CD4-positive, alpha-beta memory T cell (primary cell): Measurements from ENCODE around the gene ACACA. TPM values are rescaled to one million over a fixed set of nuclear protein-coding genes. Genes with fewer than 3 reads are reported as not detected.

ENCODE experiments used
- CTCF ChIA-PET: fragments of 350-600 bp; sonication (Branson Sonifier 250); formaldehyde crosslinking; loops from one replicate; lab custom pipeline; 2021; ENCODE audit warnings: inconsistent platforms; ENCODE audit not compliant: partially characterized antibody; lab: Charles Lee
- POLR2A ChIA-PET: fragments of 350-600 bp; sonication (Branson Sonifier 250); formaldehyde crosslinking; loops from one replicate; lab custom pipeline; 2021; ENCODE audit not compliant: partially characterized antibody; lab: Charles Lee
- DNase-seq, 5 donors: peaks; one replicate each; pipeline versions ENCODE4 v3.0.0 to v3.0.0-alpha.2; 2020 to 2022; ENCODE audit warnings: mixed read lengths in 1 of 5
- H3K27ac ChIP-seq: one replicate; pipeline ENCODE4 v1.7.0; 2013; ENCODE audit warnings: low read depth, low read length
- H3K27me3 ChIP-seq: 2 replicates; pipeline ENCODE4 v1.7.0; 2013; ENCODE audit warnings: mild to moderate bottlenecking, low read length, moderate library complexity; ENCODE audit not compliant: insufficient read depth
- H3K36me3 ChIP-seq: 2 replicates; pipeline ENCODE4 v1.7.0; 2013; ENCODE audit warnings: mild to moderate bottlenecking, low read length, moderate library complexity; ENCODE audit not compliant: insufficient read depth
- H3K4me1 ChIP-seq: 2 replicates; pipeline ENCODE4 v1.7.0; 2013; ENCODE audit warnings: mild to moderate bottlenecking, low read length, moderate library complexity; ENCODE audit not compliant: insufficient read depth
- H3K4me3 ChIP-seq, 2 donors: one replicate each; pipeline ENCODE4 v1.7.0; 2013; ENCODE audit warnings: low read length in 2 of 2, mild to moderate bottlenecking in 1 of 2
- H3K9me3 ChIP-seq, 2 donors: one replicate each; pipeline ENCODE4 v1.7.0; 2013; ENCODE audit warnings: low read length in 2 of 2, control low read depth in 1 of 2; ENCODE audit not compliant: control insufficient read depth in 1 of 2
- H3K27ac Mint-ChIP-seq, 7 donors: one replicate each; pipeline ENCODE4 v1.8.0; 2020 to 2021; ENCODE audit warnings: mixed read lengths in 7 of 7, mild to moderate bottlenecking in 6 of 7, inconsistent platforms in 3 of 7, moderate library complexity in 3 of 7
- H3K27me3 Mint-ChIP-seq, 2 donors: one replicate each; pipeline ENCODE4 v1.8.0; 2020 to 2021; ENCODE audit warnings: mixed read lengths in 2 of 2
- H3K36me3 Mint-ChIP-seq, 2 donors: one replicate each; pipeline ENCODE4 v1.8.0; 2020 to 2021; ENCODE audit warnings: mixed read lengths in 2 of 2, inconsistent platforms in 1 of 2, mild to moderate bottlenecking in 1 of 2
- H3K4me1 Mint-ChIP-seq, 4 donors: one replicate each; pipeline ENCODE4 v1.8.0; 2020 to 2021; ENCODE audit warnings: mixed read lengths in 4 of 4, mild to moderate bottlenecking in 1 of 4
- H3K4me3 Mint-ChIP-seq, 8 donors: one replicate each; pipeline ENCODE4 v1.8.0; 2020 to 2021; ENCODE audit warnings: mixed read lengths in 8 of 8, mild to moderate bottlenecking in 7 of 8, moderate library complexity in 6 of 8, inconsistent platforms in 3 of 8
- H3K9me3 Mint-ChIP-seq, 8 donors: one replicate each; pipeline ENCODE4 v1.8.0; 2020 to 2021; ENCODE audit warnings: mixed read lengths in 8 of 8, mild to moderate bottlenecking in 5 of 8, inconsistent platforms in 3 of 8, moderate library complexity in 1 of 8
- intact Hi-C: fragments of 100-400 bp; cut with micrococcal nuclease; formaldehyde crosslinking; loops from one replicate; pipeline ENCODE4 v1.15.1; 2023
- polyA plus RNA-seq, 2 donors: library from polyadenylated mRNA; unstranded; fragments of 300-500 nt; fragmentation: Illumina TruSeq; gene quantifications; one replicate each; pipeline ENCODE4 v1.2.3, GENCODE V29; 2021
- total RNA-seq, 2 experiments: library from RNA; stranded (reverse); gene quantifications; one replicate each; pipeline ENCODE4 v1.2.3, GENCODE V29; 2021

Gene ACACA
- total and polyA plus RNA-seq, 4 experiments from 2014 or later: 4.8 to 15.2 (median 10.1) TPM

GRCh38 chr17:37214416-37214815 is 192.2 kb downstream of the ACACA start:
- H3K27me3 ChIP-seq: no peaks in the 10 kb centered on the region
- Mint-ChIP-seq H3K9me3 (no peaks in the 10 kb centered on the region), H3K27ac (no peak overlapping the region), H3K4me3 (no peak overlapping the region), H3K4me1 (no peaks in the 10 kb centered on the region), H3K36me3 (peaks cover 8 to 28% of the 10 kb centered on the region in 2 donors), H3K27me3 (no peaks in the 10 kb centered on the region)
- H3K4me3 ChIP-seq: no peak overlapping the region
- H3K9me3 ChIP-seq: no peaks in the 10 kb centered on the region
- ChIA-PET POLR2A (interaction anchor here (0.6 kb wide), 1 partner anchor 22 kb away, joined by 3 read pairs; no protein-coding TSS in a partner anchor), CTCF (no interaction called here)
- DNase-seq: no peak
- H3K27ac ChIP-seq: no peak overlapping the region
- H3K4me1 ChIP-seq: no peaks in the 10 kb centered on the region
- intact Hi-C loops: no loop called here
- H3K36me3 ChIP-seq: peaks cover 5% of the 10 kb centered on the region

DNA sequence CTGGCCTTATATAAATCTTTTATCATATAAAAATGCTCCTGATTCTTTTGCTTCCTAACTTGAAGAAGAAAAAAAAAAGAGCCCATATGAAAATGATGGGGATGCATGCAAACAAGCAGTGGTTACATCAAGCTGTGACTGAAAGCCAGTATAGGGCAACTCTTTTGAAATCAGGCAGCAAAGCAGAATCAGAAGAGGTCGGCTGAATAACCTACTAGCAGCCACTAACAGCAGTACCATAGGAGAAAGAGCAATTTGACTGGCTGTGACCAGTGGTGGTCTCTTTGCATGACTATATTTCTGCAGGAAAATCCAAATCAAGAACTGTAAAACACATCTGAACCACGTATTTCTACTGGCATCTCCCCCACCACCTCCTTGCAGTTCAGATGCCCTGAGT is 192.7 kb downstream of the ACACA start:
- CTCF ChIA-PET: no interaction called here
- no peaks in the 10 kb centered on the region for H3K4me1 Mint-ChIP-seq
- no peak overlapping the region for H3K27ac Mint-ChIP-seq
- no peaks in the 10 kb centered on the region for H3K27me3 Mint-ChIP-seq
- POLR2A ChIA-PET: interaction anchor here (0.6 kb wide), 1 partner anchor 23 kb away, joined by 3 read pairs; no protein-coding TSS in a partner anchor
- DNase-seq: no peak
- no peak overlapping the region for H3K27ac ChIP-seq
- H3K4me3 ChIP-seq: no peak overlapping the region
- H3K27me3 ChIP-seq: no peaks in the 10 kb centered on the region
- H3K36me3 ChIP-seq: peaks cover 2% of the 10 kb centered on the region
- H3K9me3 ChIP-seq: no peaks in the 10 kb centered on the region
- H3K4me3 Mint-ChIP-seq: no peak overlapping the region
- H3K4me1 ChIP-seq: no peaks in the 10 kb centered on the region
- H3K36me3 Mint-ChIP-seq: peaks cover 8 to 28% of the 10 kb centered on the region in 2 donors
- intact Hi-C loops: no loop called here
- H3K9me3 Mint-ChIP-seq: no peaks in the 10 kb centered on the region

GRCh38 chr17:37212179-37212578 is 194.5 kb downstream of the ACACA start:
- peaks cover 10 to 37% of the 10 kb centered on the region in 2 donors for H3K36me3 Mint-ChIP-seq
- POLR2A ChIA-PET: no interaction called here
- intact Hi-C loops: no loop called here

GRCh38 chr17:37211136-37211535 is 195.5 kb downstream of the ACACA start:
- intact Hi-C loops: no loop called here
- Histone ChIP-seq H3K36me3 (peaks cover 5% of the 10 kb centered on the region), H3K27ac (no peak overlapping the region), H3K9me3 (no peaks in the 10 kb centered on the region), H3K4me1 (no peaks in the 10 kb centered on the region), H3K4me3 (no peak overlapping the region), H3K27me3 (no peaks in the 10 kb centered on the region)
- CTCF ChIA-PET: interaction anchor here (0.8 to 1.0 kb wide), 2 partner anchors 22 to 30 kb away, joined by 3 read pairs; no protein-coding TSS in a partner anchor
- no peak for DNase-seq
- Mint-ChIP-seq H3K9me3 (no peaks in the 10 kb centered on the region), H3K36me3 (peaks cover 11 to 37% of the 10 kb centered on the region in 2 donors), H3K4me1 (no peaks in the 10 kb centered on the region), H3K4me3 (no peak overlapping the region), H3K27me3 (no peaks in the 10 kb centered on the region), H3K27ac (no peak overlapping the region)
- POLR2A ChIA-PET: no interaction called here

More at GRCh38 chr17:37212179-37212578, 194.5 kb downstream of the ACACA start:
- no peaks in the 10 kb centered on the region for H3K9me3 ChIP-seq
- H3K27ac ChIP-seq: no peak overlapping the region
- Mint-ChIP-seq H3K4me3 (no peak overlapping the region), H3K9me3 (no peaks in the 10 kb centered on the region), H3K27me3 (no peaks in the 10 kb centered on the region), H3K27ac (no peak overlapping the region), H3K4me1 (no peaks in the 10 kb centered on the region)
- CTCF ChIA-PET: no interaction called here
- H3K36me3 ChIP-seq: peaks cover 4% of the 10 kb centered on the region
- no peak overlapping the region for H3K4me3 ChIP-seq
- no peak for DNase-seq
- H3K4me1 ChIP-seq: no peaks in the 10 kb centered on the region
- no peaks in the 10 kb centered on the region for H3K27me3 ChIP-seq

- ChIA-PET POLR2A (no interaction called here), CTCF (no interaction called here)
- Mint-ChIP-seq H3K4me3 (no peak overlapping the region), H3K9me3 (no peaks in the 10 kb centered on the region), H3K27ac (peak overlapping the region in 1 of 7 donors; percentile 21), H3K4me1 (no peaks in the 10 kb centered on the region), H3K27me3 (no peaks in the 10 kb centered on the region), H3K36me3 (peaks cover 25 to 26% of the 10 kb centered on the region in 2 donors)
- no peak for DNase-seq
- no peaks in the 10 kb centered on the region for H3K9me3 ChIP-seq
- H3K27me3 ChIP-seq: no peaks in the 10 kb centered on the region
- no peak overlapping the region for H3K27ac ChIP-seq
- peaks cover 5% of the 10 kb centered on the region for H3K36me3 ChIP-seq
- intact Hi-C loops: no loop called here
- no peak overlapping the region for H3K4me3 ChIP-seq
- H3K4me1 ChIP-seq: no peaks in the 10 kb centered on the region
Observed at GRCh38 chr17:37207103-37207502, 199.5 kb downstream of the ACACA start.

GRCh38 chr17:37206299-37206698 is 200.3 kb downstream of the ACACA start:
- ChIA-PET CTCF (no interaction called here), POLR2A (no interaction called here)
- H3K9me3 ChIP-seq: no peaks in the 10 kb centered on the region
- no peak overlapping the region for H3K27ac ChIP-seq
- Mint-ChIP-seq H3K36me3 (peaks cover 28 to 29% of the 10 kb centered on the region in 2 donors), H3K9me3 (no peaks in the 10 kb centered on the region), H3K4me3 (no peak overlapping the region), H3K4me1 (no peaks in the 10 kb centered on the region), H3K27ac (no peak overlapping the region), H3K27me3 (no peaks in the 10 kb centered on the region)
- no peak overlapping the region for H3K4me3 ChIP-seq
- DNase-seq: no peak
- intact Hi-C loops: no loop called here
- H3K4me1 ChIP-seq: no peaks in the 10 kb centered on the region
- peaks cover 5% of the 10 kb centered on the region for H3K36me3 ChIP-seq
- no peaks in the 10 kb centered on the region for H3K27me3 ChIP-seq

DNA sequence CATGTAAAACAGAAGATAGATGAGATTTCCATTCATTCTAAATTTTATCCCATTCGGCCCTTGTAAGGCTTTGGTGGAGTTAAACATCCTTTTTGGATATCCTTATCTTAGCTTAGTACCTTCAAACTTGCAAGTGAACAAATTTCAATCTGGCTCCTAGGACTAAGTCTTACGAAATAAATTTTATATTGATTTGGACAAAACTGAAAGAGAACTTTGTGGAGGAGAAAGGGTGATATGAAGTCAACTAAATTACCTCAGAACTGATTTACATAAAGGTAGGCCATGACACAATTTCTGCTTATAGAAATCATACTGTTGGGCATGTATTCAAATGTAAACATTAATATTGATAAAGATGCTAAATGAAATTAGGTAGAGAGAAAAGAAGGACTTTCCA is 206.1 kb downstream of the ACACA start:
- no peak for DNase-seq
- CTCF ChIA-PET: no interaction called here
- no peak overlapping the region for H3K27ac Mint-ChIP-seq

More for the DNA sequence above, 206.1 kb downstream of the ACACA start:
- intact Hi-C loops: no loop called here
- Histone ChIP-seq H3K36me3 (no peaks in the 10 kb centered on the region), H3K27me3 (no peaks in the 10 kb centered on the region), H3K4me1 (no peaks in the 10 kb centered on the region), H3K9me3 (no peaks in the 10 kb centered on the region), H3K4me3 (no peak overlapping the region), H3K27ac (no peak overlapping the region)
- H3K4me3 Mint-ChIP-seq: no peak overlapping the region
- H3K27me3 Mint-ChIP-seq: no peaks in the 10 kb centered on the region
- no peaks in the 10 kb centered on the region for H3K4me1 Mint-ChIP-seq
- H3K36me3 Mint-ChIP-seq: peaks cover 30 to 45% of the 10 kb centered on the region in 2 donors
- POLR2A ChIA-PET: no interaction called here
- H3K9me3 Mint-ChIP-seq: no peaks in the 10 kb centered on the region
